ENCODE measurements around the gene POC1B.

DNA sequence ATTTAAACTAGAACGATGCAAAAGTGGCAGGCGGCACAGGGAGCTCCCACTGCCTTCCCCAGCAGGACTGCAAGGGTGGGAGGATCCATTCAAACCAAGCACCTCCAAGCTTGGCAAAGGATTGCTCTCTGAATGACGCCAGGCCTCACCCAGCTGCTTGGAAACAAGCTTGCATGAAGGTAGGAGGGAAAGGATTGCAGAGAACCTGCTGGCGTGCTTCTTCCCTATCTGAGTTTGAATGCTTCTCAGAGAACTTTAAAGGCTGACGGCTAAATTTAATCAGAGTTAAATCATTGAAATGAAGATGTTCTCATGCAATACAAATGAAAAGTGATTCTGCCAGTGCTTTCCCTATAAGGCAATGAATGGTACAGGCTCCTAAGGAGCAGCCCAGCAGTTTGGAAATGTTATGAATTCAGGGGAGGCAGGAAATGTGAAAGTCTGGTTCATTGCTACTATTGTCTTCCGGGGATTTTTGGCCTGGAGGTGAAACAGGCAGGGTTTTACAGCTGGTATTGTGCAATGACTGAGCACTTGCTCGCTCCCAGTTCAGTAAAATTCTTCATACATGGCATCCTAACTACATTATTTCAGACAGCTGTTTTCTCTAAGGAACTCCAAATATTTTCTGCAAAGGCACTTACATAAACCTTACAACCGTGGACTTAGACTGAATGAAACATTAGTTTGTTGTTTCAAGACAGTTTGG is 141.6 kb downstream of the POC1B start:
- no peak for TF ChIP-seq CTCF (IDR thresholded peaks at IDR 0.05; ENCODE audit: low read length)
- TF ChIP-seq EZH2 (IDR thresholded peaks at IDR 0.05; ENCODE audit: borderline replicate concordance, low read length) = no peak

Data from OCI-LY1 (cell line).